GM18951 (cell line): ENCODE results near the gene TTC5.
"Not testable (repeated sequence)": the region's sequence is repeated elsewhere in the genome, so short reads cannot be mapped to it uniquely, and the experiment has no call there.

Source experiments
- POLR2A ChIP-seq: IDR thresholded peaks from 4 replicates; pipeline ENCODE4 v1.6.1; 2011; ENCODE audit warnings: mild to moderate bottlenecking; ENCODE audit not compliant: insufficient read length, insufficient read depth; ENCODE audit errors: extremely low read depth
- in situ Hi-C: fragments of 300-500 bp; cut with MboI; formaldehyde crosslinking; loops from one replicate; pipeline ENCODE4 v1.12.0; 2022; ENCODE audit warnings: low sequenced_read_pairs, mixed read lengths, inconsistent platforms; ENCODE audit not compliant: unreplicated experiment

The TTC5 gene, protein sequence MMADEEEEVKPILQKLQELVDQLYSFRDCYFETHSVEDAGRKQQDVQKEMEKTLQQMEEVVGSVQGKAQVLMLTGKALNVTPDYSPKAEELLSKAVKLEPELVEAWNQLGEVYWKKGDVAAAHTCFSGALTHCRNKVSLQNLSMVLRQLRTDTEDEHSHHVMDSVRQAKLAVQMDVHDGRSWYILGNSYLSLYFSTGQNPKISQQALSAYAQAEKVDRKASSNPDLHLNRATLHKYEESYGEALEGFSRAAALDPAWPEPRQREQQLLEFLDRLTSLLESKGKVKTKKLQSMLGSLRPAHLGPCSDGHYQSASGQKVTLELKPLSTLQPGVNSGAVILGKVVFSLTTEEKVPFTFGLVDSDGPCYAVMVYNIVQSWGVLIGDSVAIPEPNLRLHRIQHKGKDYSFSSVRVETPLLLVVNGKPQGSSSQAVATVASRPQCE

DNA sequence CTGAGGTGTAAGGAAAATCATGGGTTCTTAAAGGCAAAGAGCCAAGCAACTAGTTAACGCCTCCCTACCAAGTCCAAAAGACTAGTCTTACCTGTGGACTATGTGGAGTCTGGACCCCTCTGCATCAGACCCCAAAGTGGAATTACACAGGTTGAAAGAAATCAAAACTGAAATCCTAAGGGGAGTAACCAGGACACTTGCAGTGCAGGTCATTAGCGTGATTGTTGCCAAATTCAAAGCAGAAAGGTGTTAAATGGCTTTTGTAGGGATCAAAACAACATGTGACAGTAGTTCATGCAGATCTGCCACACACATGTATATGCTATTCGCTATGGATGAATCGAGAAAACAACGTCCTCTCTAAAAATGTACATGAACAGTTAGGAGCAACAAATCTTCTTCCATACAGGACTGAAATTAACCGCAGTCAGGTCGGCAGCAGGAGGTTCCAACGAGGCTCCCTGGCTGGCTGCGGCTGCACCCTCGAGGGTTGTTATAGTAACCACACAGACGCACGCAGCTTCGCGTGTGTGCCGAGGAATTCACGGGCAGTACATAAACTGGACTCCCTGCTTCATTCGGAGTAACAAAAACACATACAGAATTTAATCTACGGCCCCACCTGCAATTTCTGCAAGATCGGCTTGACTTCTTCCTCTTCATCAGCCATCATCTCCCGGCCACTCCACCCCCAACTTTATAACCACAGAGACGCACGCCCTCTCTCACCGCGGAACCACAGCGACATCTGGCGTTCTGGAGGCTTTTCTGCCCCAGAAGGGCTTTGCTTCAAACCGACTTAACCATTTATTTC lies at the start of gene TTC5:
TSS of gene TTC5 (minus strand) at position 687 of the 814 bp plus-strand sequence. CDS start at position 673, 14 bp downstream.
- peak; percentile 56 for TF ChIP-seq POLR2A
- in situ Hi-C loops = no loop called here

DNA sequence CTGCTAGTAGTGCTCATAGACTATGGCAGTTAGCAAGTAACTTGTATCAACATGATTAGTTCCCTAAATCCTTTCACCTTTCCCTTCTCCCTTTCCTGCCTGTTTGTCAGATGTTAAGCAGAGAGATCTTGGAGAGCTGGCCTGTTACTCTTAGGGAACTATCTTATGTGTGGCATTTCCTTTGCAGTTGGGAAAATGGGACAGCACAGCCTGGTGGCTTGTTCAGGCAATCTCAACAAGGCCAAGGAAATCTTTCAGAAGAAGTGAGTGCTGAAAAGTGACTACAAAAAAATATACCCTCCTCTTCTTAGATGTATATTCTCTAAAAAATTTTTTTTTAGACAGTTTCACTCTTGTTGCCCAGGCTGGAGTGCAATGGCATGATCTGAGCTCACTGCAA lies 45.1 kb upstream of the TTC5 start:
- no peak for TF ChIP-seq POLR2A
- in situ Hi-C loops = no loop called here

DNA sequence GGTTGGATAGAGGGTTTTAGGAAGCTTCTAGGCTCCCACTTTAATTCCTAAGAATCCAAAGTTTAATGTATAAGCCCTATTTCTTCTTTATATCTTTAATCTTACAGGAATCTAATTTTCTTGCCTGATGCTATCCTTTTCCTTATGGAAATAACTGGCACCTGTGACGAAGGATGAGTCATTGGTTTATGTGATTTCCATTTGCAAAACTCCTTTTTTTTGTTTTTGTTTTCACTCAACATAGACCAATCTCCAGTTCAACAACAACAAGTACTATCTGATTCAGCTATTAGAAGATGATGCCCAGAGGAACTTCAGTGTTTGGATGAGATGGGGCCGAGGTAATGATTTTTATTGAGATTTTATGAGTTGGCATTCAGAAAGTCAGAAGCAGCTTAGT lies 44.5 kb upstream of the TTC5 start:
- in situ Hi-C loops = no loop called here
- TF ChIP-seq POLR2A = no peak

DNA sequence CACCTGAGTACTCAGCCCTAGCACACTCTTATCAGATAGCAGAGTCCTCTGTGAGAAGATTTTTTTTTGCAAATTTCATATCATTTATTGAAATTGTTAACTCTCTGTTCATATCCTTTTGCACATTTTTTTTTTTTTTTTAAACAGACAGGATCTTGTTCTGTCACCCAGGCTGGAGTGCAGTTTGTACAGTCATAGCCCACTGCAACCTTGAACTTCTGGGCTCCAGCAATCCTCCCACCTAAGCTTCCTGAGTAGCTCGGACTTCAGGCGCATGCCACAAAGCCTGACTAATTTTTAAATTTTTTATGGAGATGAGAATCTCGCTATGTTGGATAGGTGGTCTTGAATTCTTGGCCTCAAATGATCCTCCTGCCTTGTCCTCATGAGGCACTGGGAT lies 42.0 kb upstream of the TTC5 start:
- TF ChIP-seq POLR2A = no peak
- in situ Hi-C loops = no loop called here

DNA sequence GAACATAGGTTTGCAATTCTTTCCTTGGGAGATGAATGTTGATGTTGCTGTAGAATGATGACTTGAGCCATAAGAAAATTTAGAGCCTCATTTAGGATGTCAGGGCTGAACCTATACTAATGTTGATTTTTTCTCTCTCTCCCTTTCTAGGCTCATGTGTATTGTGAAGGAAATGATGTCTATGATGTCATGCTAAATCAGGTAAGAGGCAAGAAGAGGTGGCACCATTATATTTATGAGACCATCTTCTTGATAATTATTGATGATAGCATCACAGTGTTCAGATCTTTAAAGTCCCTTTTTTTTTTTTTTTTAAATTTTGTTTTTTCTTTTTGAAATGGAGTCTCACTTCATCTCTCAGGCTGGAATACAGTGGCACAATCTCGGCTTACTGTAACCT lies 41.0 kb upstream of the TTC5 start:
- TF ChIP-seq POLR2A = no peak
- in situ Hi-C loops = no loop called here

DNA sequence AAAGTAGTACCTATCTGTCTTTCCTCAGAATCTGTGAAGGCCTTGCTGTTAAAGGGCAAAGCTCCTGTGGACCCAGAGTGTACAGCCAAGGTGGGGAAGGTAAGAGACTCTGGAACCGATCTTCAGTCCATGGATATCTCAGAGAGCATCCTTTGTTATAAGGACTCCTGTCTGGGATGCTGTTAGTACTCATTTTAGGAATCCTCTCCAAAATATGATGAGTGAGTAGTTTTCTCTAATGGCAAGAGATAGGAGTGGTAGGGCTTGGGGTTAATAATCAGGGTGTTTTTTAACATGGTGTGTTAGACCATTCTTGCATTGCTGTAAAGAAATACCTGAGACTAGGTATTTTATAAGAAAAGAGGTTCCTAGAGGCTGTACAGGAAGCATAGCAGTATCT lies 39.6 kb upstream of the TTC5 start:
- in situ Hi-C loops = no loop called here
- no peak for TF ChIP-seq POLR2A

DNA sequence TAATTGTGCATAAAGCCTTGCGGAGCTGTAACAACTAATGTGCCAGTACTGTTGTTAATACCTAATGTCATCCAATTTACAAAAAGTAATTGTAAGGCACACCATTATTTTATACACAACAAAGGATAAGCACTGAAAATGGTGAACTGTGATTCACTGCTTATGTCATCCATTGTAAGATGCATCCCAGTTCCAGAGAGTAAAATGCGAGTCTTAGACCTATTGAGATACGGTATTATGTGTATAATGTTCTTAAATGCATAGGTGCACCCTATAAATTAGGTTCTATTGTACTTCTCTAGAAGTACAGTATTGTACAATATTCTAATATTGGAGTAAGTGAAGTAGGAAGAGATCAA lies 38.1 kb upstream of the TTC5 start:
- TF ChIP-seq POLR2A = no peak
- in situ Hi-C loops = no loop called here

DNA sequence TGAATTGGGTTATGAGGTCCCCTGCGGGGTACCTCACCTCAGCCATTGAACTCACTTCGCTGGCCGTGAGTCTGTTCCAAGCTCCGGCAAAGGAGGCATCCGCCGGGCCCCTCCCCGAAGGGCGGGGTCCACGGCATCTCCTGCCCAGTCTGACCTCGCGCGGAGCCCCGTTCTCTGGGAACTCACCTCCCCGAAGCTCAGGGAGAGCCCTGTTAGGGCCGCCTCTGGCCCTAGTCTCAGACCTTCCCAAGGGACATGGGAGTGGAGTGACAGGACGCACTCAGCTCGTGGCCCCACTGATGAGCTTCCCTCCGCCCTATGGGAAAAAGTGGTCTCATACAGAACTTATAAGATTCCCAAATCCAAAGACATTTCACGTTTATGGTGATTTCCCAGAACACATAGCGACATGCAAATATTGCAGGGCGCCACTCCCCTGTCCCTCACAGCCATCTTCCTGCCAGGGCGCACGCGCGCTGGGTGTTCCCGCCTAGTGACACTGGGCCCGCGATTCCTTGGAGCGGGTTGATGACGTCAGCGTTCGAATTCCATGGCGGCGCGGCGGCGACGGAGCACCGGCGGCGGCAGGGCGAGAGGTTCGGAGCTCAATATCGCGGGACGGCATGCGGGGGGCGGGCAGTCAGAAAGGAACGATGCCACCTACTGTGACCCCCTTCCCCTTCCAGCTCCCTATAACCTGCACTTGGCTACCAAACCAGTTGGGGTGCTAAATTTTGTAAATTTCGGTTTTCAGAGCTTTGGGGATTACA lies 37.5 kb upstream of the TTC5 start, which contains the start of gene PARP2:
TSS of gene PARP2 (plus strand) at position 544 of the 770 bp plus-strand sequence. CDS start at position 551, 7 bp downstream.
- in situ Hi-C loops = no loop called here
- peak; percentile 99 for TF ChIP-seq POLR2A

DNA sequence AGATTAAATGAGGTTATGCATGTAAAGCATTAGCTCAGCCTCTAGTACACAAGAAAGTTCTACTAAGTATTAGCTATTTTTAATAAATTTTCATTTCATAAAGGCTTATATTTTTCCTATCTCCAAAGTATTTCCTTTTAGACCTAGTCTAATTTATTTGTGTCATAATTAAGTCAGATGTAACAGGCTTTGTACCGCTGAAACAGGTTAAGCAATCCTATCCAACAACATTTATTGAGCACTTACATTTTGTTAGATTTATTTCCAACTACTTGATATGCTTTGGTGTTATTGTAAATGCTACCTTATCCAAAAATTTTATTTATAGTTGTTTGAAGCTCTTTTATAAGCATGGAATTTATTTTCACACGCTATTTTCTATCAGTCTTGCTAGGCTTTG lies 35.9 kb upstream of the TTC5 start:
- in situ Hi-C loops = no loop called here
- TF ChIP-seq POLR2A = no peak

DNA sequence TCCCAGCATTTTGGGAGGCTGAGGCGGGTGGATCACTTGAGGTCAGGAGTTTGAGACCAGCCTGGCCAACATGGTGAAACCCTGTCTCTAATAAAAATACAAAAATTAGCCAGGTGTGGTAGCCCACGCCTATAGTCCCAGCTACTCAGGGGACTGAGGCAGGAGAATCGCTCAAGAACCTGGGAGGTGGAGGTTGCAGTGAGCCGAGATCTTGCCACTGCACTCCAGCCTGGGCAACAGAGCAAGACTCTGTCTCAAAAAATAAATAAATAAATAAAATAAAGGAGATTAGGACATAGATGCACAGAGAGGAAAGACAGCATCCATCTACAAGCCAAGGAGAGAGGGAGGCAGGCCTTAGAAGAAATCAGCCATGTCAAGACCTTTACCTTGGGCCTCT lies 35.3 kb upstream of the TTC5 start:
- in situ Hi-C loops = not testable (repeated sequence)

DNA sequence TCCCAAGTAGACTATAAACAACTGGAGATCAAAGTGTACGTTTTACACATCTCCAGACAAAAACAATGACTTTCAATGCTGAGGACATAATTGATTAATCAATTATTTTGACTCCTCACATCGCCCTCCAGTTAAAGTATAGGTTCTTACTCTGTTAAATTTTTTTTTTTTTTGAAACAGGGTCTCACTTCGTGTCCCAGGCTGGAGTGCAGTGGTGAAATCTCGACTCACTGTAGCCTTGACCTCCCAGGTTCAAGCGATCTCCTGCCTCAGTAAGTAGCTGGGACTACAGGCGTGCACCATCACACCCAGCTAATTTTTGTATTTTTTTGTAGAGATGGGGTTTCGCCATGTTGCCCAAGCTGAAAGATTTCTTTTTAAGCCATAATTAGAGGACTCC lies 28.3 kb upstream of the TTC5 start:
- TF ChIP-seq POLR2A = no peak
- in situ Hi-C loops = loop anchor here (5.0 to 10.0 kb wide), 2 partner anchors 278 to 351 kb away; partner anchors contain the start of genes ANG and RNASE4

DNA sequence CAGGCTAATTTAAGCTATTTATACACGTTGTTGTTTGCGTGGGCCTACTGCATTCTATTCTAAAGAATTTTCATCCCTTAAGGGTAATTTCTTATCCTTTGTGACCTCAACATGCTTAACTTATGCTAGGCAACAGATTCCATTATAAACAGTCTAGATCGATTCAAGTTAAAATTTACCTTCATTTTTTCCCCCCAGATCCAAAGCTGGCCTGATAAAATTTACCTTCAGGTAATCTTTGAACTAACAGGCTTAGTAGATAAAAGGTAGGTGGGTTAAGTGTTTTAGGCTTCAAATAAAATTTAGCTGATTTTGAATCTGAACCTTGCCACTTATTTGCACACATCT lies 27.7 kb upstream of the TTC5 start:
- TF ChIP-seq POLR2A = no peak
- in situ Hi-C loops = loop anchor here (5.0 to 10.0 kb wide), 2 partner anchors 279 to 351 kb away; partner anchors contain the start of genes ANG and RNASE4

DNA sequence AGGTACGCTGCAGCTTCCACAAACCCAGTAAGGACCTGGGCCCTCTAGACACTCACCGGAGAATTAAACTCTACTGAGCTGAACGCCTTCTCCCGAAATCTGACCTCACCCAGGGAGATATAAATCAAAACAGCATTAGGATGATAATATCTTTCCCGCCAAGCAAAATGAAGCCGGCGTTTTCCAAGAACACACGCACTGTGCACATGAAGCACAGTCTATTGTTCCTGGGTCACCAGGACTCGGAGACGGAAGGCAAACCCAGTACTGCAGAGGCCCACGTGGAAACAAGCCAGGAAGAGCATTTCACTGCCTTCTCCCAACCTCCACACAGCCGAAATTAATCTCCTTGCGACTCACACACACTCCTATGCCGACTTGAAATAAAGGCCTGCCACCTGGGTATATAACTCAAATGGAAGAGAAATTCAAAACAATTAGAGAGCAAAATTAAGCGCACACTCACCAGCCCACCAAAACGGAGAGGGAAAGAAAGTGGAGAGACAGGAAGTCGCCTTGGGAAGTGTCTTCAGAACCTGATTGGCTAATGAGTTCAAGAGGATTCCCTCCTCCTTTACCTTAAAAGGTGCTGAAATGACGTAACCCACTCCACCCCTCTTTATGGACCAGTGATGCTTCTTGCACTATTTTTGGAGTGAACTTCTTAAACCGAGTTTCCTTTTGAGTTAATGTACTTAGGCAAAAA lies 27.2 kb upstream of the TTC5 start, which contains the start of gene CCNB1IP1:
TSS of gene CCNB1IP1 (minus strand) at position 492 of the 706 bp plus-strand sequence. CDS start 16,756 bp downstream, outside the sequence.
- in situ Hi-C loops = loop anchor here (5.0 to 10.0 kb wide), 2 partner anchors 279 to 352 kb away; partner anchors contain the start of genes ANG and RNASE4
- peak; percentile 63 for TF ChIP-seq POLR2A

DNA sequence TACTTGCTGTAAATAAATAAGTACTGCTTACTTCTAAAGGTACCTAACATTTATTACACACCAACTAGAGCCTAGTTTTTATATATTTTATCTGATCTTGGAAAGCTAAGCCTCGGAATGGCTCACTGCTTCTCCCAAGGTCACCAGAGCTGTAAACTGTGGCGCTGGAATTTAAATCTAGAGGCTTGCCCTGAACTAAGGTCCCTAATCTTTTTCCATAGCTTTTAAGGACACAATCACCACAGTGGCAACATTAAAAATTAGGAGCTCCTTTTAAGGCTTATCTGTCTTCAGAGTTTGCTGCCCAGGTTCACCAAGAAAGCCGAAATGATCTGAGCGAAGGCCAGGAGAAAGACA lies 26.7 kb upstream of the TTC5 start:
- in situ Hi-C loops = loop anchor here (5.0 to 10.0 kb wide), 2 partner anchors 280 to 352 kb away; partner anchors contain the start of genes ANG and RNASE4
- TF ChIP-seq POLR2A = no peak
